ENCODE data around the gene EIF4A3. TPM values are rescaled to one million over a fixed set of nuclear protein-coding genes. Genes with fewer than 3 reads are reported as not detected.

Gene EIF4A3
- total RNA-seq, 4 donors from 2014 or later: 27.4 to 32.8 (median 30.0) TPM

GRCh38 chr17:80110447-80110812, 36.5 kb downstream of the EIF4A3 start:
- peaks cover 0 to 5% of the 10 kb centered on the region in 2 donors for H3K36me3 ChIP-seq
- no peak overlapping the region for H3K27ac ChIP-seq
- H3K27me3 ChIP-seq: no peaks in the 10 kb centered on the region
- H3K4me1 ChIP-seq: no peaks in the 10 kb centered on the region
- in situ Hi-C loops (cut with MboI; ENCODE audit: low sequenced_read_pairs in 4 of 4) (no loop called here), intact Hi-C loops (cut with DNase I; ENCODE audit: low total_unique reads) (no loop called here)
- H3K9me3 ChIP-seq: no peaks in the 10 kb centered on the region
- no peak for TF ChIP-seq CTCF (IDR thresholded peaks at IDR 0.05 in 4 of 5, conservative IDR thresholded peaks at IDR 0.05 in 1 of 5)
- no peak for TF ChIP-seq POLR2A (IDR thresholded peaks at IDR 0.05)
- DNase-seq: no peak
- H3K4me3 ChIP-seq: no peak overlapping the region
- no peak for ATAC-seq

GRCh38 chr17:80109713-80110446, 37.0 kb downstream of the EIF4A3 start:
- no peak overlapping the region for H3K27ac ChIP-seq
- no peaks in the 10 kb centered on the region for H3K27me3 ChIP-seq
- DNase-seq (no peak), ATAC-seq (no peak)
- peaks cover 0 to 5% of the 10 kb centered on the region in 2 donors for H3K36me3 ChIP-seq
- no peaks in the 10 kb centered on the region for H3K9me3 ChIP-seq
- intact Hi-C loops (cut with DNase I; ENCODE audit: low total_unique reads): no loop called here
- no peaks in the 10 kb centered on the region for H3K4me1 ChIP-seq
- TF ChIP-seq CTCF (IDR thresholded peaks at IDR 0.05 in 4 of 5, conservative IDR thresholded peaks at IDR 0.05 in 1 of 5): no peak
- TF ChIP-seq POLR2A (IDR thresholded peaks at IDR 0.05): no peak
- in situ Hi-C loops (cut with MboI; ENCODE audit: low sequenced_read_pairs in 4 of 4): no loop called here
- no peak overlapping the region for H3K4me3 ChIP-seq

- Histone ChIP-seq H3K36me3 (peaks cover 0 to 5% of the 10 kb centered on the region in 2 donors), H3K27ac (no peak overlapping the region), H3K4me3 (no peak overlapping the region), H3K4me1 (no peaks in the 10 kb centered on the region), H3K27me3 (no peaks in the 10 kb centered on the region), H3K9me3 (no peaks in the 10 kb centered on the region)
- intact Hi-C loops (cut with DNase I; ENCODE audit: low total_unique reads) (no loop called here), in situ Hi-C loops (cut with MboI; ENCODE audit: low sequenced_read_pairs in 4 of 4) (no loop called here)
- no peak for DNase-seq
- no peak for ATAC-seq
- TF ChIP-seq POLR2A (IDR thresholded peaks at IDR 0.05): no peak
- no peak for TF ChIP-seq CTCF (IDR thresholded peaks at IDR 0.05 in 4 of 5, conservative IDR thresholded peaks at IDR 0.05 in 1 of 5)
Measured at GRCh38 chr17:80109066-80109660, 37.8 kb downstream of the EIF4A3 start.

- no peaks in the 10 kb centered on the region for H3K27me3 ChIP-seq
- ATAC-seq (no peak), DNase-seq (no peak)
- no peak overlapping the region for H3K4me3 ChIP-seq
- in situ Hi-C loops (cut with MboI; ENCODE audit: low sequenced_read_pairs in 4 of 4) (no loop called here), intact Hi-C loops (cut with DNase I; ENCODE audit: low total_unique reads) (no loop called here)
- no peaks in the 10 kb centered on the region for H3K9me3 ChIP-seq
- H3K27ac ChIP-seq: no peak overlapping the region
- no peaks in the 10 kb centered on the region for H3K4me1 ChIP-seq
- H3K36me3 ChIP-seq: peaks cover 0 to 5% of the 10 kb centered on the region in 2 donors
- TF ChIP-seq POLR2A (IDR thresholded peaks at IDR 0.05): no peak
- no peak for TF ChIP-seq CTCF (IDR thresholded peaks at IDR 0.05 in 4 of 5, conservative IDR thresholded peaks at IDR 0.05 in 1 of 5)
Measured at GRCh38 chr17:80108036-80108971, 38.6 kb downstream of the EIF4A3 start.
